Activated CD4-positive, CD25-positive, alpha-beta regulatory T cell (primary cell): ENCODE measurements around the gene EPN3.

ENCODE experiments used
- DNase-seq, 4 experiments: peaks; one replicate each; lab custom pipeline; 2025; lab: John Stamatoyannopoulos, UW

EPN3 gene

GRCh38 chr17:50569592-50569991 is 37.1 kb downstream of the EPN3 start:
- no peak for DNase-seq

GRCh38 chr17:50570032-50570431 is 37.5 kb downstream of the EPN3 start:
- no peak for DNase-seq

GRCh38 chr17:50570528-50570927 is 38.0 kb downstream of the EPN3 start:
- no peak for DNase-seq

GRCh38 chr17:50571681-50572080 is 39.1 kb downstream of the EPN3 start:
- no peak for DNase-seq

- DNase-seq: no peak
Observed at GRCh38 chr17:50572541-50572940, 40.0 kb downstream of the EPN3 start.

- no peak for DNase-seq
Observed at GRCh38 chr17:50573866-50574611, 41.5 kb downstream of the EPN3 start.

GRCh38 chr17:50575581-50576210 is 43.2 kb downstream of the EPN3 start:
- no peak for DNase-seq

GRCh38 chr17:50576864-50577263 is 44.3 kb downstream of the EPN3 start:
- DNase-seq: no peak

- DNase-seq: no peak
Observed at GRCh38 chr17:50577451-50577954, 45.0 kb downstream of the EPN3 start.

GRCh38 chr17:50578173-50578572 is 45.6 kb downstream of the EPN3 start:
- DNase-seq: no peak

GRCh38 chr17:50579399-50579798 is 46.9 kb downstream of the EPN3 start:
- DNase-seq: no peak

- DNase-seq: no peak
Observed at GRCh38 chr17:50580646-50581045, 48.1 kb downstream of the EPN3 start.

- no peak for DNase-seq
Observed at GRCh38 chr17:50581316-50581715, 48.8 kb downstream of the EPN3 start.

GRCh38 chr17:50582741-50583140 is 50.2 kb downstream of the EPN3 start:
- DNase-seq: no peak

GRCh38 chr17:50583641-50584040 is 51.1 kb downstream of the EPN3 start:
- DNase-seq: no peak

- no peak for DNase-seq
Observed at GRCh38 chr17:50584116-50584515, 51.6 kb downstream of the EPN3 start.

- DNase-seq: no peak
Observed at GRCh38 chr17:50584749-50585148, 52.2 kb downstream of the EPN3 start.

GRCh38 chr17:50585346-50585745 is 52.8 kb downstream of the EPN3 start:
- DNase-seq: no peak

- no peak for DNase-seq
Observed at GRCh38 chr17:50585891-50586290, 53.4 kb downstream of the EPN3 start.

- no peak for DNase-seq
Observed at GRCh38 chr17:50586421-50587247, 54.1 kb downstream of the EPN3 start.

GRCh38 chr17:50587571-50587970 is 55.0 kb downstream of the EPN3 start:
- no peak for DNase-seq

- no peak for DNase-seq
Observed at GRCh38 chr17:50588391-50589049, 56.0 kb downstream of the EPN3 start.
